Fibroblast of skin of right biceps (primary cell): ENCODE results near the gene DDR2.
A peak's percentile ranks its signal among the peaks of the same experiment; 100 is the strongest.
"Not testable (repeated sequence)": the region's sequence is repeated elsewhere in the genome, so short reads cannot be mapped to it uniquely, and the experiment has no call there.

ENCODE experiments used
- DNase-seq: peaks from one replicate; pipeline ENCODE4 v3.0.0-alpha.2; 2013

Gene DDR2

GRCh38 chr1:162727493-162727892, 95.2 kb downstream of the DDR2 start:
- not testable (repeated sequence) for DNase-seq

- no peak for DNase-seq
Observed at GRCh38 chr1:162728573-162728972, 96.3 kb downstream of the DDR2 start.

GRCh38 chr1:162729195-162729774, 97.0 kb downstream of the DDR2 start:
- DNase-seq: not testable (repeated sequence)

- no peak for DNase-seq
Observed at GRCh38 chr1:162732094-162732493, 99.8 kb downstream of the DDR2 start.

GRCh38 chr1:162732566-162733335, 100.5 kb downstream of the DDR2 start:
- no peak for DNase-seq

- no peak for DNase-seq
Observed at GRCh38 chr1:162733336-162733590, 101.0 kb downstream of the DDR2 start.

GRCh38 chr1:162734047-162734446, 101.8 kb downstream of the DDR2 start:
- DNase-seq: no peak

- DNase-seq: no peak
Observed at GRCh38 chr1:162736184-162736583, 103.9 kb downstream of the DDR2 start.

GRCh38 chr1:162736633-162737067, 104.4 kb downstream of the DDR2 start:
- DNase-seq: no peak

- DNase-seq: no peak
Observed at GRCh38 chr1:162740755-162741154, 108.5 kb downstream of the DDR2 start.

GRCh38 chr1:162741574-162741973, 109.3 kb downstream of the DDR2 start:
- no peak for DNase-seq

GRCh38 chr1:162746264-162746942, 114.1 kb downstream of the DDR2 start:
- DNase-seq: not testable (repeated sequence)

- no peak for DNase-seq
Observed at GRCh38 chr1:162753001-162753658, 120.9 kb downstream of the DDR2 start.

GRCh38 chr1:162753998-162754585, 121.8 kb downstream of the DDR2 start:
- DNase-seq: no peak

- peak; percentile 7 for DNase-seq
Observed at GRCh38 chr1:162755306-162755705, 123.0 kb downstream of the DDR2 start.

GRCh38 chr1:162756523-162756922, 124.3 kb downstream of the DDR2 start:
- peak; percentile 34 for DNase-seq

GRCh38 chr1:162757476-162757875, 125.2 kb downstream of the DDR2 start:
- DNase-seq: peak; percentile 18

GRCh38 chr1:162765788-162766187, 133.5 kb downstream of the DDR2 start:
- DNase-seq: no peak

GRCh38 chr1:162772571-162773154, 140.4 kb downstream of the DDR2 start:
- peak; percentile 22 for DNase-seq

- no peak for DNase-seq
Observed at GRCh38 chr1:162774007-162774406, 141.7 kb downstream of the DDR2 start.

- no peak for DNase-seq
Observed at GRCh38 chr1:162779043-162779442, 146.8 kb downstream of the DDR2 start.

GRCh38 chr1:162782671-162783070, 150.4 kb downstream of the DDR2 start:
- DNase-seq: no peak

- DNase-seq: not testable (repeated sequence)
Observed at GRCh38 chr1:162784926-162785325, 152.7 kb downstream of the DDR2 start.
